HuH-7 (cell line): Measurements from ENCODE around the gene OR6B1.
"Not testable (repeated sequence)": the region's sequence is repeated elsewhere in the genome, so short reads cannot be mapped to it uniquely, and the experiment has no call there.

ENCODE experiments used
- DNase-seq: peaks from one replicate; pipeline ENCODE4 v3.0.0; 2011; ENCODE audit warnings: low spot score

Gene OR6B1

GRCh38 chr7:144006029-144006691 is 6.0 kb downstream of the OR6B1 start:
- DNase-seq = peak; percentile 40

DNA sequence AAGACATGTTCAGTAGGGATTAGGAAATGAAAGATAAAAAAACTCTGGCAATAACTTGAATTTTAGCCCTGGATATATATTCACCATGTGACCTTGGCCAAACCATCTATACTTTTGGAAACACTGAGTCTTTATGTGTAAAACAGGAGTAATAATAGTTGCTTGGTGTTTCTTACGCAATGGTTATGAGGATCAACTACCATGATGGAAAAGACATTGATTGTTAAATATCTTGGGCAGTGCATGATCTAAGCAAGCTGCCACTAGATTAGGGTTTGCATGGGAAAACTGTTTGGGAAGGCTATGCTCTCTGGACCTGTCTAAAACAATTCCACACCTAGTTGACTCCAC is 6.5 kb downstream of the OR6B1 start:
- DNase-seq = no peak

DNA sequence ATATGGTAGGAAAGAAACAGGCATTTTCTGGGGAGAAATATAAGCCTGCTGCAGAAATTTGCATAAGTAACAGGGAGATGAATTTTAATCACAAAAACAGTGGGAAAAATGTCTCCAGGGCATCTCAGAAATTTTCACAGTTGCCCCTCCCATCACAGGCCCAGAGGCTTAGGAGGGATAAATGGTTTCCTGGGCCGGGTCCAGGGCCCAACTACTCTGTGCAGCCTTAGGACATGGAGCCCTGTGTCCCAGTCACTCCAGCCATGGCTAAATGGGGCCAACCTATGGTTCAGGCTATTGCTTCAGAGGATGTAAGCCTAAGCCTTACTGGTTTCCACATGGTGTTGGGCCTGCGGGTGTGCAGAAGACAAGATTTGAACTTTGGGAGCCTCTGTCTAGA is 9.2 kb downstream of the OR6B1 start:
- no peak for DNase-seq

- not testable (repeated sequence) for DNase-seq
These were observed 9.9 kb downstream of the OR6B1 start for GRCh38 chr7:144010061-144010460.

DNA sequence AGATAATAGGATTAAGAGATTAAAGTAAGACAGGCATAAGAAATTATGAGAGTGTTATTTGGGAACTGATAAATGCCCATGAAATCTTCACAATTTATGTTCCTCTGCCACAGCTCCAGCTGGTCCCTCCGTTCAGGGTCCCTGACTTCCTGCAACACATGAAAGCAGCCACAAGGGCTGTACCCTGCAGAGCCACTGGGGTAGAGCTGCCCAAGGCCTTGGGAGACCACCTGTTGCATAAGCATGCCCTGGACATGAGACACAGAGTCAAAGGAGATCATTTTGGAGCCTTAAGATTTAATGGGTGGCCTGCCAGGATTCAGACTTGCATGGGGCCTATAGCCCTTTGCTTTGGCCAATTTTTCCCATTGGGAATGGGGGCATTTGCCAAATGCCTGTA is 10.7 kb downstream of the OR6B1 start:
- not testable (repeated sequence) for DNase-seq

GRCh38 chr7:144011458-144012230 is 11.5 kb downstream of the OR6B1 start:
- no peak for DNase-seq

- no peak for DNase-seq
These were observed 17.9 kb downstream of the OR6B1 start for GRCh38 chr7:144018065-144018464.

DNA sequence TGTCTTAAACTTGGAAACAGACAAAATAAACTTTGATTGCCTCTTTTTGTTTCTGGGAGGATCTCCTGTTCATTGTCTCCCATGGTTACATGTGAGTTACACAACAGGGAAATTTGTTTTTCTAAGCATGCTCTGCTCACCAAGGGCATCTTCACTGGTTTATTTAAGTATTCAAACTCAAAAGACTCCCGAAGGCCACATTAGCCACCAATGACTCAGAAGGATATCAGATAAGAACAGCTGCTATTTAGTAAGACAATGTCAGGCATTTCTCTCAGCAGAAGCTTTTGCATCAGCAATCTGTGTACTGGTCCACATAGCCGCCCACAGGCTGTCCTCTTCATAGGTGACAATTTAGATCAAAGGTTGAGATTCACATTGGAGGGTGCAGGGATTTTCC is 19.3 kb downstream of the OR6B1 start:
- no peak for DNase-seq

GRCh38 chr7:144020340-144020739 is 20.2 kb downstream of the OR6B1 start:
- DNase-seq = no peak

DNA sequence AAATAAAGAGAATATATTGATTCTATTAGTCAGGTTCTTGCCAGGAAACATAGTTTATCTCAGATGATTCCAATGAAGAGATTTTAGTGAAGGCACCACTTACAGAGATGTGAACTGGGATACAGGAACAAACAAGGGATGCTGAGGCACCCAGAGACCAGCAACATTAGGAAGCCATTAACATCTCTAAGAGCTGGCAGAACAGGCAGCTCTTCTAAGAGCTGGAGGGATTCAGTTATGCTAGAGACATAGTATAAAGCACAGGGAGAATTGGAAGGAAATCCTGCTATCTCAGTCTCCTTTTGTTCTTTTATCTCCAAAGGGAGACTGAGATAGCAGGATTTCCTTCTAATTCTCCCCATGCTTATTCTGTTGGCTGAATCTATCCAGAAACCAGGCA is 22.0 kb downstream of the OR6B1 start:
- DNase-seq = no peak

DNA sequence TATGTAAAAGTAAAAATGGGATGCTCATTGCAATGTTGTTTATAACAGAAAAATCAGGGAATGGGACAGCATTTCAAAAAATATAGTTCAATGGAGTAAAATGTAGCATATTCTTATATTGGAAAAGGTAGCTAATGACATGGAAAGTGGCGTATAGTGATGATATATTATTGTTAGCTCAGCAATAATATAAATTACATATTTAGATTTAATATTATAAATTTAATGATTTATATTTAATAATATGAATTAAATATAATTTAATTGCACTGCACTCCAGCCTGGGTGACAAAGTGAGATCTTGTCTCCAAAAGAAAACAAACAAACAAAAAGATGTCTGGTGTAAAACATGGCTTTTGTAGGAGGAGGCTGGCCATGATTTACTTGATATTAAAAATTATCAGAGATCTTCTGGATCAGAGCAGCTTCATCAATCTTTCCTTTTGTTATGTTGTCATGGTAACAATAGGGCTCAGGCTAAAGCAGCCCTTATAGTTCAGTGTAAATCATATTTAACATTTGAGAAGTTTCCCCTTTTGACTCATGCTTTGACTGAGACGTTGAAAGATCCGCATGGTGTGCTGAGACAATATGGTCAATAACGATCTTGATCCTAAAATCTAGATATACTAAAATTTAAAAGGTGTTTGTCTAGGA is 23.2 kb downstream of the OR6B1 start:
- DNase-seq = no peak

GRCh38 chr7:144024213-144024612 is 24.1 kb downstream of the OR6B1 start:
- DNase-seq = no peak

- DNase-seq = no peak
These were observed 26.2 kb downstream of the OR6B1 start for GRCh38 chr7:144026203-144026883.

GRCh38 chr7:144027070-144027469 is 26.9 kb downstream of the OR6B1 start:
- no peak for DNase-seq

DNA sequence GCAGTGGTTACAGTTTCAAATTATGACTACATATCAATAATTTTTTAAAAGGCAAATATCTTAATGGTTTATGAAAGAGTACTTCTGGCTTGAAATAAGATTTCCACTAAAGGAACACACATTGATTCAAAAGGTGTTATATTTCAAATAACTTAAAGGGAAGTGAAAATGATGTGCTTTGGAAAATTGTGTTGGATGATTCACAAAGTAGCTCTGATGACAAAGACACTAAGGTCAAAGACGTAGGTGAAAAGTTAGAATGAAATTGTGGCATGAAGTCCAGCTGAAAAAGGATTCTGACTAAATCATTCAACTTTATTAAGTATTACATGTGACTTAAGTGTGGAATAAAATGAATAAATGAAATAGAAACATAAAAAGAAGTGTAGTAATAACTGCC is 27.9 kb downstream of the OR6B1 start:
- no peak for DNase-seq

DNA sequence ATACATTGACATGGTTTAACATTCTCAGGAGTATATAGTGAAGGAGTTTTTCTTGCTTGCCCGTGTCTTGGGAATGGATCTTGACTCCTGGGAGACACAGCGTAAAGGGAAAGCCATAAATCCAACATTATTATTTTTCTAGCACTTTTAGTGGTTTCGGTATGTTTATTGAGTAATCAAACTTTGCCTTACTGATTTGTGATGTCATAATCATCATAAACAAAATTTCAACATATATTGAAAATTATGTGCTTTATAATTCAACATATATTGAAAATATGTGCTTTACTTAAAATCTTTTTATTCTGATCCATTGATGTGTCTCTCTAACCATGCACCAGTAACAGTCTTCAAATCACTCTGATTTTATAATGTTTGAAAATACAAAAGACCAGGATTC is 28.4 kb downstream of the OR6B1 start:
- no peak for DNase-seq

GRCh38 chr7:144032516-144032915 is 32.4 kb downstream of the OR6B1 start:
- DNase-seq = no peak

DNA sequence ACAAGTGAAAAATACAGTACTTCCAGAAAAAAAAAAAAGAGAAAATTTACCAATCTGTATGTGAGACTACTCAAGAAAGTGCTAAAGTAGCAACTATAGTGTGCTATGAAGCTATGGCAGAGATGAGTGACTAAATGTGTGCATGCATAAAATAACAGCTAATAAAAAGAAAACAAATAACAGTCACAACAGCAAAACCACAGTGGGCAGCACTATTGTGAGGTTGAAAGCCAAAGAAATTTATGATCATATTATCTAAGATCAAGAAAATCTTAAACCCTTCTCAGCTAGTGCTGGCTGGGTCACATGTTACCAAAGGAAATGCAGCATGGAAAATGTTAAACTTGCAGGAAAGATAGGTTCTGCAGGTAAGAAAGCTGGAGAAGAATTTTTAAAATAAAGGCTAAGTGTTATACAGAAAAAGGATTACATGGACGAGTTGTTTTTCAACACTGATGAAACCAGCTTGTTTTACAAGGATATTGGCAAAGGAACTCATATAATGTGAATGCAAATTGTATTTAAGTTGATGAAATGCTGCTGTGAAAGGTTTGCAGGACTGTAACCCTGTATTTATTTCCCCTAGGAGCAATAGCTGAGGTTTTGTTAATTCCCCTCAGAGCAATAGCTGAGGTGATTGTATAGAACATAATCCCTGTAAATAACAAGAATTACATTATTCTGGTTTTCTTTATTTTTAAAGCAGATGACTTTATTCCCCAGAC is 33.0 kb downstream of the OR6B1 start:
- DNase-seq = no peak

DNA sequence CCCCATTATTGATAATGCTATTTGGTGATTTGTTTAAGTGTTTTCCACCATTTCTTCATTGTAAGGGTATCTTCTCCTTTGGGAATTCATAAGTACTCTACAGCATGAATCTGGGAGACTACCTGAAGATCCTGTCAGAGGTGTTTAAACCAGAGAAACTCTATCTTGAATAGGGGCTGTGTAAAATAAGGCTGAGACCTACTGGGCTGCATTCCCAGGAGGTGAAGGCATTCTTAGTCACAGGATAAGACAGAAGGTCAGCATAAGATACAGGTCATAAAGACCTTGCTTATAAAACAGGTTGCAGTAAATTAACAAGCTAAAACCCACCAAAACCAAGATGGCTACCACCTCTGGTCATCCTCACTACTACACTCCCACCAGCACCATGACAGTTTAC is 35.3 kb downstream of the OR6B1 start:
- DNase-seq = no peak

- no peak for DNase-seq
These were observed 36.3 kb downstream of the OR6B1 start for GRCh38 chr7:144036302-144036885.

- no peak for DNase-seq
These were observed 37.4 kb downstream of the OR6B1 start for GRCh38 chr7:144037414-144038035.
